ENCODE results near the gene CACNA1S.

CACNA1S gene

DNA sequence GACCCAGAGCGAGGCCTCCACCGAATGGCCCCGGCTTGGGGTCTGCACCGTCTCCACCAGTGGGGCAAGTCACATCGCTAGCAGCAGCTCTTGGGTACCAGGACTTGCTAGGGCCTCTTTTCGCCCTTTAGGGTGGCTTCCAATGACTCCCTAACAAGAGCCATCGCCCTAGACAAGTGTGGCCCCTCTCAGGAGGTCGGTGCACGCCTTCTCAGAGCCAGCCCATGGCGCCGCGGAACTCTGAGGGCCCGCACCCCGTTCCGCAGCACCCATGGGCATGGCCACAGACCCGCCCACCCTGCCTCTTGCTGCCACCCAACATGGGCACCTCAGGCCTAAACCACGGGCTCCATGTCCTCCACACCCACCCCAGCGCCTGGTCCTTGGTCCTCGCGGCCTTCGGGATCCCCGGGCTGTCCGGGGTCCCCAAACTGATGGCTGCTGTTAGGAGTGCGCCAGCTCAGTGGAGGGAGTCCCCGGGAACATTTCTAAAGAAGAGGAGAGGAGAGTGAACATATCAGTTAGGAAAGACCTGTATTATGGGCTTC is 3.2 kb upstream of the CACNA1S start:
- no peak for DNase-seq

DNA sequence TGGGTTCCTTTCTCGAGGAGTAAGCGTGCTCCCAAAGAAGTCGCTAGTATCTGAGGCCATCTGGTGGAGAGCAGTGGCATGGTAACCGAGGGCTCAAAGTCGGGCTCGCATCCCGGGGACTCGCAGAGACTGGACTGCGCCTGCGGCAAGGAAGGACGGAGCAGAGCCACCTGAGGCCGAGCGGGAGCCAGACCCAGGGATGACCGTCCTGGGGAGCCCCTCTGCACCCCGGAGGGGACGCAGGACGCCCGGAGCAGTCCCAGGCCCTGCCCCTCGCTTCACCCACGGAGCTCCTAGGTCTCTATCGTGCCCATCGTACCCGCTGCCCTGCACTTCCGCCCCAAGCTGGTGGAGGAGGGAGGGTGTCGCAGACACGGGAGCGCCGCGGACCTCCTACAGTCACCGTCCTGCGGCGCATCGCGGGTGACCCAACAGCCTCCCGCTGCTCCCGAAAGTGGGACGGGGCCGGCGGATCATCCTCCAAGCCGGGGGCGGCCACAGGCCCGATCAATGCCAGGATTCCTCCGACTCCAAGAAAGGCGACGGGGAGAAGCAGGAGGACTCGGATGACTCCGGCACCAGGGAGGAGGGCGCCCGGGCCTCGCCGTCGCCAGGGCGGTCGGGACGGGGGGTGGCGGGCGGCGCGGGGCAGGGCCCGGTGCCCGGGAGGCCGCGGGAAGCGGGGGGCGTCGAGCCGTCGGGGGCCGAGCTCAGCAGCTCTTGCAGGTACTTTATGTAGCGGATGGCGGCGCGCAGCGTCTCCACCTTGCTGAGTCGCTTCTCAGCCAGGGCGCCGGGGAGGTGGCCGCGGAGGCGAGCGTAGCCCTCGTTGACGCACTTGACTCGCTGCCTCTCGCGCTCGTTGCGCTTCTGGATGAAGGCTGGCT is 2.3 kb upstream of the CACNA1S start:
- DNase-seq: peak; percentile 66 to 67

DNA sequence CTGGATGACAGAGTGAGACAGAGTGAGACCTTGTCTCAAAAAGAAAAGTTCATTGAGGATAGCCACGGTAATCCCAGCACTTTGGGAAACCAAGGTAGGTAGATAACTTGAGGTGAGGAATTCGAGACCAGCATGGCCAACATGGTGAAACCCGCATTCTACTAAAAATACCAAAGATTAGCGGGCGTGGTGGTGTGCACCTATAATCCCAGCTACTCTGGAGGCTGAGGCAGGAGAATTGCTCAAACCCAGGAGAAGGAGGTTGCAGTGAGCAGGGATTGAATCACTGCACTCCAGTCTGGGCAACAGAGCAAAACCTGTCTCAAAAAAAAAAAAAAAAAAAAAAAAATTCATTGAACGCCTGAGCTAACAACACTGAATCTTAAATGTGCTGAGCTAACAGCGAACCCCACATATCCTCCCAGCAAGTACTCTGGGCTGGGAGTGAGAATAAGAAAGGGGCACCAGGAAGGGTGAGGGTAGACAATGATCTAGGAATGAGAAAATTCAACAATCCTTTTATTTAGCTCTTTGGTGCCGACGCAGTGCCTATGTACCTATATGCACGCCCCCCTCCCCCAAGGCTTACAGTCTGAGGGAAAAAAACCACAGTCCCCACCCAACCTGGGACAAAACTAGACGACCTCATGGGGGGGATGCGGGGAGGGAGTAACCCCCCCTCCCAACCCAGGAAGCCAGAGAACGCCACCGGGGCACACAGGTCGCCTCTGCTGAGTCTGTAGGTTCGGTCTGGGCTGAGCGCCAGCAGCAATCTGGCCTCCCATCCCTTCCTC is 1.4 kb upstream of the CACNA1S start:
- DNase-seq: no peak

DNA sequence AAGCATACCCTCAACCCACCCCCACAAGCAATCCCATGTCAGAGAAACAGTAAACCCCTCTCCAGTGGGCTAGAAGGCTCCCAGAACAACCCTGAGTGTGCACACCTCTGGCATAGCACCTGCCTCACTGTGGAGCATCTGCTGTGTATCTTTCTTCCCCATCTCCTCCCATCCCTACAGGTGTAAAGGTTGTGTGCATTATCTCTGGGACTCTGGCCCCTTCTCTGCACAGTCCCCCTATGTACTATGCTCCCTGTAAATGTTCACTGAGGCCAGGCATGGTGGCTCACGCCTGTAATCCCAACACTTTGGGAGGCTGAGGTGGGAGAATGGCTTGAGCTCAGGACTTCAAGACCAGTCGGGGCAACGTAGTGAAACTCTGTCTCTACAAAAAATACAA is 700 bp upstream of the CACNA1S start:
- no peak for DNase-seq

DNA sequence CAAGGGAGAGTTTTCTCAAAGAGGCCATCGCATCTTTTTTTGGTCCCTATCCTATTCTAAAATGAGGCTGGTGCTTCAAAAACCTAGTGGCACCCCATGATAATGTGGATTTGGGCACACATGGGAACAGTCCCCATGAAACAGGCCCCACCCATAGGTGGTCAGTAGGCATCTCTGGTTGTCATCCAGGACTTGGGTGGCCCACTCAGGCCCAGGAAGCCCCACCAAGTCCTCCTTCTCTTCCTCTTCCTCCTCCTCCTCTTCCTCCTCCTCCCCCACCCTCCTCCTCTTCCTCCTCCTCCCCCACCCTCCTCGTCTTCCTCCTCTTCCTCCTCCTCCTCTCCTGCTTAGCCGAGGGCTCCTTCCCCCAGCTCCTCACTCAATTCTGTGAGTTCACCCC is 554 bp downstream of the CACNA1S start:
- DNase-seq: no peak

DNA sequence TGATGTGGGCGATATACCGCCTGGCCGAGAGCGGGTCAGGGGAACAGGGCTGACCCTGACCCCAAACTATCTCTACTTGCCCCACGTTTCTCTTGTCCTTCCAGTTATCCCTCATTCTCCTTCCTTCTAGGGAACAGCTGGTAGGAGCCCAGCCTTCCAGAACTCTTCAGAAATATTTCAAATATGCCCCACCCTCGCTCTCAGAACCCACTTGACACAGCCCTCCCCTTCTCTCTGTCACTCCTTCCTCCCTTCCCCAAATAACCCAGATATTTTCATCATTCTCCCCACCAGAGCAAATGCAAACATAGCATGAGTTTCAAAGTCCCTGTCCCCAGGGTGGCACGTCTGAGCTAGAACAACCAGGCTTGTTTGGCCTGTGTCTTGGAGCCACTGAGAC is 1.1 kb downstream of the CACNA1S start:
- DNase-seq: no peak

DNA sequence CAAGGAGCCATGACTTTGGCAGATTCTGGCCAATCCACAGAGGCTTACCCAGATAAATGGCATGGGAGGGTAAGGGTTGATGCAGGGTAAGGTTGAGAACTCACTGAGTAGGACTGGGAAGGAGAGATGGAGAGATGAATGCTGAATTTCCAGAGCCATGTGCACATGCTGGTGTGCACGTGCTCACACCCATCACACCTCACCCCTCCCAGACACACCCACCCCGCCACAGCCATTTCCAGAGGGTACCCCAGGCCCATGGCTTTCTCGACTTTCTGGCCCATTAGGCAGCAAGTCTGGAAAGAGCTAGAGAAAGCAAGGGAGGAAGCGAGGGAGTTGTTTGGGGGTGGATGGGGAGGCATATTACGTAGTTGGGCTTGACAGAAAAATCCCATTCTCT is 1.6 kb downstream of the CACNA1S start:
- no peak for DNase-seq

DNA sequence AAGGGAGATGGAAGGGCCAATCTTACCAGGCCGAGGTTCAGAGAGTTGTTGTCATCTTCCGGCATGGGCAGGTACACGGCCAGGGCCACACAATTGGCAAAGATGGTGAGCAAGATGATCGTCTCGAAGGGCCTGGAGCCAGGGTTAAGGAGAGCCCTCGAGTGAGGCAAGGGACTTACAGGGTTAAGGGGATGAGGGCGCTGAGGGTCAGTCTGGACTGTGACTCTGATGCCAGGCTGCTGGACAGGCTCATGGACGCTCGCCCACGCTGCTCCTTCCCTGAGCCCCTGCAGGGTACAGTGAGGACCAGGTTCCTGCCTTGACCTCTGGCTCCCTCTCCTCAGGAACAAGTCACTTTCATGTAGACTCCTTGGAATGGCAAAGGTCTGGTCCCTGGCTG is 2.1 kb downstream of the CACNA1S start:
- no peak for DNase-seq

DNA sequence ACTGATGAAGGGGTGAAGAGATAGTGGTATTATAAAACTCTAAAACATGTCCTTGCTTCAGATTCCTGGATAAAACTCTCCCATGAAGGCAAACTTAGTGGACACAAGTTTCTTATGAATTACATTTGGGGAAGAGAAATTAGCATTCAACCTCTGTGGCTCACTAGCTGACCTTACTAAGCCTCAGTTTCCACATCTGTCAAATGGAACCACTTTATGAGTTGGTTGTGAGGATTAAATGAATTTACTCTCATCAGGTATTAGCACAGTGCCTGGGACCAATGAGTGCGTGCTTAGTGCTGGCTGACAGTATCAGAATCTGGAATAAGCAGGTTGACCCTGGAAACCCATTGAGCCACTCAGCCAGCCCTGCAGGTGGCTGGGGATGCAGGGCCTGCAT is 2.6 kb downstream of the CACNA1S start:
- DNase-seq: no peak

DNA sequence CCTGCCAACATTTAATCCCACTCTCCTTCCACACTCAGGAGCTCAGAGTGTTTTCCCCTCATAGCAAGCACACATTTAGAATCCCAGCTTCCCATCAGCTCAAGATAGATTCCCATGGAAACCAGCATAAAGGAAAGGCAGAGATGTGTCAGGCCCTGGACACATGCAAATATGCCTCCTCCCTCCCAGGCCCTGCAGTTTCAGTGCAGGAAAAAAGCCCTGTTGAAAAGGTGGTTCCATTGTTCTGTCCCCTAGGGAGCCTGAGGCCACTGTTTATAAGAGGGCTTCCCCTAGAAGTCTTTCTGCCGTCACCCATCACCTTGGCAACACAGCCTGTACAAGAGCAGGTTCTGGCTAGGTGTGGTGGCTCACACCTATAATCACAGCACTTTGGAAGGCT is 3.6 kb downstream of the CACNA1S start:
- peak in 1 of 2 experiments; percentile 31 for DNase-seq

DNA sequence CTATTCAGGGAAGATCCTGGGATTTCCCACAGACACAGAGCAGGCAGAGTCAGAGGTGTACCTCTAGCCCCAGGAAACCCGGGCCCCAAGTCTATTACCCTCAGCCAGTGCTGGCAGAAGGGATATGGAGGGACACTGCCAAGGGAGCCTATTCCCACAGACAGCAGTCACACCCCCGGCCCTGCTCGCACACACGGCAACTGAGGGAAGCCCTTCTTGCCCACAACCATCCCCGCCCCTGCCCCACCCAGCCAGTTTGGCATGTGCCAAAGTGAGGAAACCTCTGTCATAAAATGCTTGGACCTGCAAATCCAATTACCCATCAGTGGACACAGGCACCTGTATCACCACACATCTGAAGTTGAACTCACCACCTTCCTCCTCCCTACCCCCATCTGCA is 6.5 kb downstream of the CACNA1S start:
- DNase-seq: no peak

DNA sequence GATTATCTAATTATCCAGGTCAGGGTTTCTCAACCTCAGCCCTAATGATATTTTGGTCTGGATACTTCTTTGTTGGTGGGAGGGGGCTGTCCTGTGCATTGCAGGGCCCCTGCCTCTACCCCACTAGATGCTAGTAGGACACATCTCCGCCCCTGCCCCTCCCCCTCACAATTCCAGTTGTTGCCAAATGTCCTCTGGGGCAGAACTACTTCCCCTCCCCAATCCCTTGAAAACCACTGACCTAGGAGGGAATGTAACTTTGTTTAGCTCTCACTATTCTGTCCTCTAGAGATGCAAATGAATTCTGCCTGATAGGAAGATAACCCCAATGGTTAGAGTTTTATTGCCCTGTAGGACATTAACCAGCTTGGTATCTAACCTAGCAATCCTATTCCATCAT is 8.1 kb downstream of the CACNA1S start:
- no peak for DNase-seq

DNA sequence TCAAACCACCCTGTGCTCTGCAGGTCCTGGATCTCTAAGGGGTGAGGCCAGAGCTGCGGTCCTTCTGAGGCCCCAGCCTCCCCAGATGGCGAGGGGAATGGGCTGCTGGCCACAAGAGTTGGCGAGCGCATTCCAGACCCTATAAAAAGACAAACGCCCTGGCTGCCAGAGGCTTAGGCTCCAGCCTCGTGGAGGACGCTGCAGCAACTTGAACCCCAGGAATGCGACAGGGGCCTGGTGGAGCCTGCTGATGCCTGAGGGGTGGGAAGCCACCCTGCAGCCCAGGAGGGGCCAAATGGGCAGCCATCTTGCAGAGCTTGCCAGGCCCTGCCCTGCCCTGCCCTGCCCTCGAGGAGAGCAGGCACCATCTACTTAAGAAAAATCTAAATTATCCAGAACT is 8.6 kb downstream of the CACNA1S start:
- DNase-seq: no peak

DNA sequence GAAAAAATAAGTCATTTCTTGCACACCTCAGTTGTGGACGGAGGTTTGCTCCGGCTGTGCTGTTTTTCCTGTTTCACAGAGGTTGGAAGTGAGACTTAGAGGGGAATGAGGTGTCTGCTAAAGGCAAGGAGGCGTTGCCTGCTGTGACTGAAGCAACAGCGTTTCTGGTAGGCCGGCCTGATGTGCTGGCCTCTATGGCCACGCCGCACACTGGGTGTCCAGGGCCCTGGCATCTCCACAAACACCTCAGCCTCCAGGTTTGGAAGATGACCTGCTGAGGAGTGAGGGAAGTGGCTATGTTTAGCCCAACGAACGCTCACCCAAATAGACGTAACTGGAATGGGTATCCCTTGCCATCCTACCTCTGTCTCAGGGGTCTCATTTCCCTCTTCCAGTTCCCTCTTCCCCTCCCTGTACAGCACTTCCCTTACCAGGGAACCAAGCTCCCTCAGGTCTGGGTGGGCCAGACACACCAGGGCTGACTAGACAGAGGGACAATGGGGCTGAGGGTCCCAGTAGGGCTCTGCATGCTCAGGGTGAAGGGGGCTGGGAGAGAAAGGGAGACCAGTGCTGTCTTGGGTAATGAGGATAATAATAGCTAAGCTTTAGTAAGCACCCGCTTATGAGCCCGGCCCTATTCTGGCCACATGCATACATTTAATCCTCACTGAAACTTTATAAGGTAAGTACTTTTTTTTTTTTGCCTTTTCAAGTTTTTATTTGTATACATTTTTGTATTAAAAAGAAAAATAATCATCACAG is 11.9 kb downstream of the CACNA1S start:
- DNase-seq: no peak

DNA sequence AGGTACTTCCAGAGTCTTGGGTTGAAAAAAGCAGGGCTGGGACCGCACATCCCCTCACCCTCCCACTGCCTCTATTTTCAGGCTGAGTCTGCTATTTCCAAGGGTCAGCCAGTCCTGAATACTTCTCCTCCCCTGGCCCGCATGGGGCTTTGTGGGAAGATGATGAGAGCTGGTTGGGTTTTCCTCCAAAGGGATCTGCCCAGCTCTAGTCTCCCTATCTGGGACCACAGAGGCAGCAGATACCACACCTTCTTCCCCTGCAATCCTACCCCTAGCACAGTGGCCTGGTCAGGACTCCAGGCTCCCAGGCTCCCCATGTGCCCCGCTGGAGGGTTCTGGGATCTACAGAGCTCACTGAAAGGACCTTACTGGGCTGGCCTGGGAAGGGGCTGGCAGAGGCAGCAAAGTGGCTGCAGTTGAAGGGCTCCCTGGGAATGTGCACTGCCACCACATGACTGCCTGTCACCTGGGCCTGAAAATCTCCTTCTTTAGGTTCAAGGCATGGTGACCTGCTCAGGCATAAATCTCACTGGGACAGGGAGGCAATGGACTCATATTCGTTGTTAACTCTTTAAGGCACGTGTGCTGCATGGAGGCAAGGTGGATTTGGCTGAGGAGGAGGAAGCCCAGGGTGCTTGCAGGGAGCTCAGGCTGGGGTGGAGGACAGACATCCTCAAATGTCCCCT is 13.1 kb downstream of the CACNA1S start:
- DNase-seq: no peak

DNA sequence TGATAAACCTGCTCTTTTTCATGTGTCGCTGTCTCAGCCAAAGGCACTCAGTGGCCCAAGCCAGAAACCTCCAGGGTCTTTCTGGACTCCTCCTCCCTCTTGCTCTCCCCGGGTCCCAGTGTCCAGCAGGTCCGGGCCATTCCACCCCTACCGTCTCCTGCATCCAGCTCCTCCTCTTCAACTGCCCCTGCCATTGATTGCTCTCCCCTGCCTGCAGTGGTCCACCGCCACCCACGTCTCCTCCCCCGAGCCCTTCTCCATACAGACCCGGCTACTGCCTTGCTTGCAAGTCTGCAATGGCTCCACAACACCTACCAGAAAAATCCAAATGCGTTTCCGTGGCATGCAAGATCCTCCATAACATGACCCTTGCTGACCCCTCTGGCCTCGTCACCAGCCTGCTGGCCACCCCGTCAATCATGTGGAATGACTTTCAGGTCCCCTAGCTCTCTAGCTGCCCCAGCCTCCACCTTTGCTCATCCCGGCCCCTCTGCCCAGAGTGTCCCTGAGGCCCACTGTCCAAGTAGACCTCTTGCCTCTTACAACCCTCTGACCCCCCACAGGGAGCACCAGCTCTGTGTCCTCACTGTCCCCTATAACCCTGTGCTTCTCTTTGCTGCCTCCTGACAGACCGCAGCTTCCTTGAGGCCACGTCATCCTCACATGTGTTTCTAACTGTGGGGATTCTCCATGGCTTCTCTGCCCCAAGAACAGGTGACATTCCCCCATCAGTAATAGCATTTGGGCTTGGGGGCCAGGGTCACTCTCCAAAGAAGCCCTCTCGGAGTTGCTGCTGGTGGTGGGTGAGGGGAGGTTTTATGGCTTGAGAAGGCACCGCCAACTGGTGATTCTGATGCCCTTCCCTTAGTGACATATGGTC is 15.0 kb downstream of the CACNA1S start:
- DNase-seq: no peak

DNA sequence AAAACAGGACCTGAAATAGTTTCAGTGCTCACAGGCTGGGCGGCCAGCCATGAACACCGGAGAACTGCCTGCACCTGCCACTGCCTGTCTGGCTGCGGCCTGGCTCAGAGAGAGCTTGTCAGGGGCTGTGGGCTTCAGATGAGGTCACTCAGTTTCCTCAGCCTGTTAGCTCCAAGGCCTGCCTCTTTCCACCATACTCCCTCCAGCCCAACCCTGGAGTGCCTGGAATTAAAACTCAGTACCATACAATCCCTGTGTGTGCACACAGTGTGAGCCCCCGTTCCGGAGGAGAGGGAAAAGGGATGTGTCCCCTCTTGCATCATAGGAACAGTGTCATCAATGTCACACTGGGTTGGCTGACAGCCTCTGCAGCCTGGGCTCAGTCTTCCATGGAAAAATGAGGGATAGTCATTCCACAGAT is 16.2 kb downstream of the CACNA1S start:
- no peak for DNase-seq

DNA sequence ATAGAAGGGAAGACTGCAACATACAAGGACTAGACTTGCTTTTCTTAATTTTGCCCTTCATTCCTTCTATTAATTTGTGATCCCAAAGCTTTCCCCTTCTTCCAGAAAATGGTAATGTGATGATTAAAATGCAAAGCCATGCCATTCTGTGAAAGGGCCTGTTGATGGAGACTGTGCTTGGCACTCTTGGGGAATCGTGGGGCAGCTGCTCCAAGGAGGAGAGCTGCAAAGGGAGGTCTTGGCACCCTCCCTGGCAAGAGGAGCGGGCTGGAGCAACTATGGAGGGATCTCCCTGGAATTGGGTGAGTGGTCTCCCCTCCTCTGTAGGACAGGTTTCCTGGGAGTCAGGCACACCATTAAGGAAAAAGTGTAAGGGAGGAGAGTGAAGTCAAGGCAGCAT is 16.6 kb downstream of the CACNA1S start:
- no peak for DNase-seq

DNA sequence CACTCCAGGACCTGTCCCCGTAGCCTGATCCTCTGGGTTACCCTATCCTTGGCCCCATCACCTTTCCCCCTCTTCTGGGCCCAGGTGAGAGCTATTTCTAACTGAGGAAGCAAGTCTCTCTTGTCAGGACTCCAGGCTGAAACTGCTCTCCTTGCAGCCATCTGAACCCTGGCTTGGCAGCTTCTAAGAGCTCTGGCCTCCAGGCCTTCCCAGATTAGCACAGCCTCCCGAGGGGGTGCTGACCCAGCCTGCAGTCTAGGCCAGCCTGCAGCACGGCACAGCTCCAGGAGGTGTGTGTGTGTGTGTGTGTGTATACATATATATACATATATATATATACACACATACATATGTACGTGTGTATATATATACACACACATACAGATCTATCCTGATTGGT is 17.4 kb downstream of the CACNA1S start:
- no peak for DNase-seq

DNA sequence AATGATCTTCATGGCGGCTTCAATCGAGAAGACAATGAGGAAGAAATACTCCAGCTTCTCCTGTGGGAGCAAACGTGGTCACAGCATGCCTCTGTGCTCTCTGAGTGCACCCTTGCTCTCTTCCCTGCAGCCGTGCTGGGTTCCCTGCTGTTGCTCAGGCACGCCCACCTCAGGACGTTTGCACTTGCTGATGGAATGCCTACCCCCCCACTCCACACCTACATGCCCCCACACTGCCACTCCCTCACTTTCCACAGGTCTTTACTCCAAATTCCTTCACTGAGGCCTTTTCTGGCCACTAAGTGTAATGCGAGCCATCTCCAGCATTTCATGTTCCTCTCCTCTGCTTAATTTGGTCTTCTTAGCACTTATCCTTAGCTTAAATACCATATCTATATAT is 18.3 kb downstream of the CACNA1S start:
- no peak for DNase-seq

DNA sequence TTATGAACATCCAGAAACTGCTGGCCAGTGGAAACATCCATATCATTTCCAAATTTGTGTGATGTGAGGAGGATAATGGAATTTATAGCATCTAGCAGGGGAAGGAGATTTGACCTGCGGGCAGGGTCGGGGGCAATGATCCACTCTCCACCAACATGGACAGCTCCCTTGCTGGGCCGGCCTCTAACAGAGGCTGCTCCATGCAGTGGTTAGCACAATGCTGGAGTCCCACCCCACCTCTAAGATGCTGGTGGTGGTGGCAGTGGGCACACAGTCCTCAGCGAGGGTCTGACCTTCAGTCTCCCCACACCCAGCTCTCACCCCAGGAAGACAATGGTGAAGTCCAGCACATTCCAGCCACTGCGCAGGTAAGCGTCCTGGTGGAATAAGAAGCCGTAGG is 18.7 kb downstream of the CACNA1S start:
- DNase-seq: no peak

DNA sequence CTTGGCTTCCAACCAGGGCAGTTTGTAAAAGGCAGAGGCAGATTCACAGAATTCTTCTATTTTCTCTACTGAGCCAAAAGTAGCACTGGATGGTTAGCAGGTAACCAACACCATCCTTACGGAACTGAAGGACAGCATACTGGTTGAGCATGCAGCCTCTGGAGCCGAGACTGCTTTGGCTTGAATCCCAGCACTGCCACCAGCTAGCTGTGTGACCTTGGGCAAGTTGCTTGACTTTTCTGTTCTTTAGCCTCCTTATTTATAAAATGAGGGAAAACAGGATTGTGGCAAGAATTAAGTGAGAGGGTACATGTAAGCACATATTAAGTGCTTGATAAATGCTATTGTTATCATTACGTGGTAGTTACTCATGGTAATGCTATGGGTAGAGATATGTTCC is 19.5 kb downstream of the CACNA1S start:
- no peak for DNase-seq
